Endothelial cell of umbilical vein (primary cell): ENCODE data around the gene ZNF528. TPM values are rescaled to one million over a fixed set of nuclear protein-coding genes. Genes with fewer than 3 reads are reported as not detected.

Experiments
- BruUV-seq: library from RNA; stranded (reverse); fragments of 400-500 nt; replicated peaks from 2 replicates; lab custom pipeline; 2021; lab: Mats Ljungman, UMichigan
- CTCF ChIA-PET: fragments of 300-600, 350-600 bp; sonication (Branson Sonifier 250); formaldehyde crosslinking; loops from one replicate; lab custom pipeline; 2021; ENCODE audit warnings: antibody characterized with exemption, inconsistent platforms; lab: Charles Lee
- POLR2A ChIA-PET: fragments of 300-600, 350-600 bp; sonication (Branson Sonifier 250); formaldehyde crosslinking; loops from one replicate; lab custom pipeline; 2021; ENCODE audit warnings: antibody characterized with exemption, inconsistent platforms; lab: Charles Lee
- DNase-seq: peaks from one replicate; pipeline ENCODE4 v3.0.0-alpha.2; 2011; ENCODE audit warnings: low read depth, low spot score
- FAIRE-seq: peaks from 2 replicates; lab custom pipeline; 2011; peaks lifted over from hg19 to GRCh38; lab: Jason Lieb, UNC
- H2AFZ ChIP-seq: 2 replicates; pipeline ENCODE4 v1.6.0; 2012; ENCODE audit warnings: low read depth, low read length, control low read depth, inconsistent platforms
- H3K27ac ChIP-seq: 2 replicates; pipeline ENCODE4 v1.5.1; 2011; ENCODE audit warnings: low read depth, mild to moderate bottlenecking, control low read depth, low read length, moderate library complexity; ENCODE audit not compliant: insufficient read depth
- H3K27me3 ChIP-seq, 2 experiments: 2 replicates each; pipeline versions ENCODE4 v1.6.0 to v1.6.1; 2011; ENCODE audit warnings: low read length in 2 of 2, mixed read lengths in 1 of 2; ENCODE audit not compliant: control insufficient read depth in 2 of 2, insufficient read depth in 2 of 2
- H3K36me3 ChIP-seq, 2 experiments: 2 replicates in 1 of 2; 3 replicates in 1 of 2; pipeline ENCODE4 v1.5.1; 2011; ENCODE audit warnings: low read length in 2 of 2, mild to moderate bottlenecking in 1 of 2, moderate library complexity in 1 of 2; ENCODE audit not compliant: control insufficient read depth in 2 of 2, insufficient read depth in 2 of 2; ENCODE audit errors: extremely low read depth in 1 of 2
- H3K4me1 ChIP-seq: 3 replicates; pipeline ENCODE4 v1.5.1; 2011; ENCODE audit warnings: mild to moderate bottlenecking, low read length; ENCODE audit not compliant: control insufficient read depth, insufficient read depth; ENCODE audit errors: extremely low read depth
- H3K4me2 ChIP-seq: 2 replicates; pipeline ENCODE4 v1.6.1; 2011; ENCODE audit warnings: low read length, control low read depth, mixed read lengths; ENCODE audit not compliant: insufficient read depth
- H3K4me3 ChIP-seq, 3 experiments: fragments of 200-600 bp in 1 of 3; sonication (generic), shearing (Covaris generic) in 1 of 3; replicated peaks in 1 of 3; 2 replicates each; pipeline ENCODE4 v1.5.1; 2011 to 2016; ENCODE audit warnings: control low read depth in 3 of 3, low read length in 3 of 3, mild to moderate bottlenecking in 2 of 3, inconsistent platforms in 1 of 3, low read depth in 1 of 3, moderate library complexity in 1 of 3; ENCODE audit not compliant: insufficient read depth in 1 of 3
- H3K79me2 ChIP-seq: 2 replicates; pipeline ENCODE4 v1.6.0; 2012; ENCODE audit warnings: low read length, inconsistent platforms; ENCODE audit not compliant: control insufficient read depth, insufficient read depth
- H3K9ac ChIP-seq: replicated peaks from 2 replicates; pipeline ENCODE3; 2011; ENCODE audit warnings: low read length, control low read depth; ENCODE audit not compliant: insufficient read depth; ENCODE audit errors: extremely low read depth
- H3K9me1 ChIP-seq: replicated peaks from 3 replicates; pipeline ENCODE4 v1.6.0; 2011; ENCODE audit warnings: mild to moderate bottlenecking, low read length; ENCODE audit not compliant: control insufficient read depth, insufficient read depth; ENCODE audit errors: extremely low read depth
- H3K9me3 ChIP-seq: replicated peaks from 2 replicates; pipeline ENCODE4 v1.5.1; 2012; ENCODE audit warnings: low read length, inconsistent platforms; ENCODE audit not compliant: control insufficient read depth, insufficient read depth
- H4K20me1 ChIP-seq: replicated peaks from 2 replicates; pipeline ENCODE3; 2011; ENCODE audit warnings: mild to moderate bottlenecking, low read length; ENCODE audit not compliant: control insufficient read depth, insufficient read depth; ENCODE audit errors: extremely low read depth
- CTCF ChIP-seq, 2 donors: IDR thresholded peaks; 1 replicate in 1 of 2; 2 replicates in 1 of 2; pipeline ENCODE4 v1.5.1; 2011; ENCODE audit warnings: low read length in 2 of 2, mild to moderate bottlenecking in 2 of 2, moderate library complexity in 2 of 2, control low read depth in 1 of 2, inconsistent platforms in 1 of 2, low read depth in 1 of 2; ENCODE audit not compliant: insufficient read depth in 1 of 2; ENCODE audit errors: extremely low read depth in 1 of 2
- EZH2 ChIP-seq: IDR thresholded peaks from 2 replicates; pipeline ENCODE4 v1.6.1; 2012; ENCODE audit warnings: borderline replicate concordance, low read depth, mild to moderate bottlenecking, moderate library complexity, low read length, inconsistent platforms; ENCODE audit not compliant: severe bottlenecking
- FOS ChIP-seq: IDR thresholded peaks from 2 replicates; pipeline ENCODE4 v1.6.1; 2011; ENCODE audit warnings: mild to moderate bottlenecking, low read length, moderate library complexity, borderline replicate concordance; ENCODE audit not compliant: insufficient read depth
- GATA2 ChIP-seq: IDR thresholded peaks from 2 replicates; pipeline ENCODE4 v1.7.0; 2011; ENCODE audit warnings: low read depth, mild to moderate bottlenecking, moderate library complexity, mixed read lengths, low read length; ENCODE audit not compliant: insufficient read length, insufficient read depth
- JUN ChIP-seq: IDR thresholded peaks from 2 replicates; pipeline ENCODE4 v1.6.1; 2011; ENCODE audit warnings: borderline replicate concordance, low read depth; ENCODE audit not compliant: insufficient read length, insufficient read depth
- MAX ChIP-seq: IDR thresholded peaks from 2 replicates; pipeline ENCODE4 v1.6.1; 2011; ENCODE audit not compliant: insufficient read depth, insufficient read length
- MYC ChIP-seq: IDR thresholded peaks from one replicate; pipeline ENCODE4 v1.6.1; 2011; ENCODE audit warnings: mild to moderate bottlenecking, low read depth, low read length
- POLR2A ChIP-seq: IDR thresholded peaks from 2 replicates; pipeline ENCODE4 v1.6.1; 2012; ENCODE audit warnings: low read depth, mild to moderate bottlenecking, control low read depth, low read length
- POLR2AphosphoS5 ChIP-seq: IDR thresholded peaks from 2 replicates; pipeline ENCODE4 v1.6.1; 2012; ENCODE audit warnings: low read depth, mild to moderate bottlenecking, control low read depth, low read length, moderate library complexity; ENCODE audit not compliant: insufficient read depth
- dilution Hi-C: fragments of 300-500 bp; cut with MboI; formaldehyde crosslinking; loops from one replicate; pipeline ENCODE4 v1.15.0; 2019; ENCODE audit warnings: low sequenced_read_pairs; ENCODE audit not compliant: extremely low pct_ligation_motif_present
- intact Hi-C: fragments of 100-400 bp; cut with micrococcal nuclease; formaldehyde crosslinking; loops from one replicate; pipeline ENCODE4 v1.10.0; 2022
- polyA plus RNA-seq, 4 experiments: library from polyadenylated mRNA; depleted of rRNA in 3 of 4; stranded (reverse) in 3 of 4; unstranded in 1 of 4; fragments of >200 nt; gene quantifications; 2 replicates each; pipeline versions ENCODE4 v1.2.1 to v1.2.3, GENCODE V29; 2011 to 2012; ENCODE audit warnings: missing spikeins in 1 of 4
- total RNA-seq: library from RNA; stranded (reverse); gene quantifications from 2 replicates; pipeline ENCODE4 v1.2.3, GENCODE V29; 2021

The ZNF528 gene
- total and polyA plus RNA-seq, 2 donors (not counting 3 experiments of a cell fraction or from before 2014, with no cell fraction given): 6.2 to 16.1 TPM

GRCh38 chr19:52453324-52454094, 55.9 kb downstream of the ZNF528 start, which contains the start of gene ZNF578:
Gene ZNF578 (plus strand): TSS chr19:52453553. CDS start chr19:52501846, 48,293 bp downstream.
- TF ChIP-seq MYC: no peak
- peak; percentile 37 for TF ChIP-seq POLR2AphosphoS5
- no peaks in the 10 kb centered on the region for H4K20me1 ChIP-seq
- no peaks in the 10 kb centered on the region for H3K9me1 ChIP-seq
- no peaks in the 10 kb centered on the region for H3K36me3 ChIP-seq
- dilution Hi-C loops (no loop called here), intact Hi-C loops (no loop called here)
- H3K4me3 ChIP-seq: peak within 1 kb of the TSS; percentile 8 to 58 (median 44)
- H3K79me2 ChIP-seq: no peaks in the 10 kb centered on the region
- H3K4me1 ChIP-seq: no peaks in the 10 kb centered on the region
- H3K4me2 ChIP-seq: peak within 1 kb of the TSS; percentile 35
- H3K27me3 ChIP-seq: no peaks in the 10 kb centered on the region
- POLR2A ChIA-PET: no interaction called here
- DNase-seq (peak; percentile 48), FAIRE-seq (no peak)
- peaks cover 3% of the 10 kb centered on the region for H3K9me3 ChIP-seq
- peak within 1 kb of the TSS; percentile 54 for H2AFZ ChIP-seq
- H3K27ac ChIP-seq: no peak within 1 kb of the TSS
- CTCF ChIA-PET: no interaction called here
- H3K9ac ChIP-seq: no peak within 1 kb of the TSS
- TSS peak; percentile 77 for BruUV-seq

- Histone ChIP-seq H2AFZ (no peak overlapping the region), H3K4me1 (no peaks in the 10 kb centered on the region), H3K4me2 (no peak overlapping the region), H3K36me3 (no peaks in the 10 kb centered on the region), H3K9me1 (no peaks in the 10 kb centered on the region), H3K79me2 (no peaks in the 10 kb centered on the region), H3K27me3 (no peaks in the 10 kb centered on the region), H4K20me1 (no peaks in the 10 kb centered on the region), H3K9ac (no peak overlapping the region), H3K9me3 (no peaks in the 10 kb centered on the region), H3K27ac (no peak overlapping the region), H3K4me3 (no peak overlapping the region)
- BruUV-seq: no TSS peak
- dilution Hi-C loops (no loop called here), intact Hi-C loops (no loop called here)
- POLR2A ChIA-PET: no interaction called here
- CTCF ChIA-PET: interaction anchor here (0.7 kb wide), 1 partner anchor 217 kb away, joined by 3 read pairs; no protein-coding TSS in a partner anchor
- DNase-seq (no peak), FAIRE-seq (no peak)
- no peak for TF ChIP-seq FOS
- no peak for TF ChIP-seq POLR2A
- no peak for TF ChIP-seq JUN
- no peak for TF ChIP-seq EZH2
- no peak for TF ChIP-seq MAX
- TF ChIP-seq GATA2: no peak
- TF ChIP-seq CTCF (IDR thresholded peaks at IDR 0.05; ENCODE audit: extremely low read depth in 1 of 2, insufficient read depth in 1 of 2, low read depth in 1 of 2, low read length in 2 of 2): no peak
- no peak for TF ChIP-seq MYC
- no peak for TF ChIP-seq POLR2AphosphoS5
Observed at GRCh38 chr19:52464798-52465470, 67.3 kb downstream of the ZNF528 start.
